ENCODE measurements around the gene FNIP1.
"Not testable (repeated sequence)": the region's sequence is repeated elsewhere in the genome, so short reads cannot be mapped to it uniquely, and the experiment has no call there.

Gene FNIP1

GRCh38 chr5:131682826-131683225 is 114.0 kb downstream of the FNIP1 start:
- no peak for DNase-seq

- DNase-seq, result no peak
These were observed 114.6 kb downstream of the FNIP1 start for GRCh38 chr5:131682175-131682574.

GRCh38 chr5:131679911-131680310 is 116.9 kb downstream of the FNIP1 start:
- DNase-seq, result no peak

- not testable (repeated sequence) for DNase-seq
These were observed 118.5 kb downstream of the FNIP1 start for GRCh38 chr5:131678273-131678672.

DNA sequence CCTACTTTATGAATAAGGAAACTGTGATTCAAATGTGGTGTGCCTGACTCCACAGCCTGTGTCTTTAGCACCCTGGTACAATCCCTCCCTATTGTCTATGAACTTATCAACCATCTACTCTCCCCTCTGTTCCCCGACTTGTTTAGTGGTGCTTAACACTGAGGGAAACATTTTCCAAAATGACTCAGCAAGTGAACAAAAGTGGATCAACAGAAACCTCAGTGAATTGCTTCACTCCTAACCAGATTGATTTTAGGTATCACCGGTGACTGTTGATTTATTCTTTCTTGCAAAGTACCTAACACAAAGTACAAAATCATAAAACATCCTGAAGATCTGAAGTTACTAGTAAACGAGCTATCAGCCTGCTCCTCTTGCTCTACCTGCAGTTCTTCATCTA is 119.7 kb downstream of the FNIP1 start:
- no peak for DNase-seq

DNA sequence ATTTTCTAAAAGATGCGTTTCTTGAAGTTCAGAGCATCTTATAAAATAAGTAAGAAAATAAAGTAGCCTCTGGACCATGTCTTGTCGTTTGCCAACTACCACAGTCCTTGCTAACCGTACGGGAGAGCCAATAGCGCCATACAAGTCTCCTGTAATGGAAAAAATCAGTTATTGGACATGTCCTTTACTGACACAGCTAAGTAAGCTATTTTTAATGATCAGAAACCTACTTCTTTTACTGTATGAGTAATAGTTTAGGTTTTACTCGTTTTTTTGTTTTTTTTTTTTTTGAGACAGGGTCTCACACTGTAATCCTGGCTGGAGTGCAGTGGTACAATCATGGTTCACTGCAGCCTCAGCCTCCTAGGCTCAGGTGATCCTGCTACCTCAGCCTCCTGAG is 124.0 kb downstream of the FNIP1 start:
- DNase-seq, result no peak

- no peak for DNase-seq
These were observed 124.7 kb downstream of the FNIP1 start for GRCh38 chr5:131671994-131672655.

DNA sequence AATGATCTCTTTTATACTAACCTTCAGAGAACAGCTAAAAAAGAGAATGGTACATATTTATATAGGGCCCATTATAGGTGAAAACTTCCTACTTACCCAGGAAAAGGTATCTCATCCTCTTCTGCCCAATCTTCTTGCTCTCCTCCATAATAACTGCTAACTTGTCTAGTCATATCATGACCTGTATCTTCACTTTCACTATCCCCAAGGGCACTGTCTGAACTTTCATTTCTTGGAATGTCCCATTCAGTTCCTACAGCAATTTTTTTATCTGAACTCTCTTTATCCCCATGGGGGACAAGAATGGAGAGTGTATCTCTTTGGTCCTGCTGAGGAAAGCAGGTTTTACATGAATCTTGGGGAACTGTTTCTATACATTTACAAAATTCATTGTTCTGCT is 125.4 kb downstream of the FNIP1 start:
- DNase-seq, result no peak

GRCh38 chr5:131664929-131665328 is 131.9 kb downstream of the FNIP1 start:
- no peak for DNase-seq

- DNase-seq, result no peak
These were observed 134.9 kb downstream of the FNIP1 start for GRCh38 chr5:131661933-131662332.

DNA sequence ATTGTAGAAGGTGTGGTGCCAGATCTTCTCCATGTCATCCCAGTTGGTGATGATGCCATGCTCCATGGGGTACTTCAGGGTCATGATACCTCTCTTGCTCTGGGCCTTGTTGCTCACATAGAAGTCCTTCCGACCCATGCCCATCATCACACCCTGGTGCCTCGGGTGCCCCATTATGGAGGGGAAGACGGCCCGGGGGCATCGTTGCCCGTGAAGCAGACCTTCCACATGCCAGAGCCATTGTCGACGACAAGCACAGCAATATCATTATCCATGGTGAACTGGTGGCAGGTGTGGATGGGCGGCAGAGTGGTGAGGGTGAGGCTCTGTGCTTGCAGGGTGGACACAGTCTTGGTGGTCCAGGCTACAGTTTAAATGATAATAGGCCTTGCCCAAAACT is 137.0 kb downstream of the FNIP1 start:
- no peak for DNase-seq

DNA sequence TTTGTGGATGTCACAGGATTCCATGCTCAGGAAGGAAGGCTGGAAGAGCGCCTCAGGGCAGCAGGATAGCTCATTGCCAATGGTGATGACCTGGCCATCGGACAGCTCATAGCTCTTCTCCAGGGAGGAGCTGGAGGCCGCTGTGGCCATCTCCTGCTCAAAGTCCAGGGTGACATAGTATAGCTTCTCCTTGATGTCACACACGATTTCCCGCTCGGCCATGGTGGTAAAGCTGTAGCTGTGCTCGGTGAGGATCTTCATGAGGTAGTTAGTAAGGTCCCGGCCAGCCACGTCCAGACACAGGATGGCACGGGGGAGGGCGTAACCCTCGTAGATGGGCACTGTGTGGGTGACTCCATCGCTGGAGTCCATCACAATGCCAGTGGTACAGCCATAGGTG is 137.5 kb downstream of the FNIP1 start:
- DNase-seq, result no peak

- DNase-seq, result no peak
These were observed 142.0 kb downstream of the FNIP1 start for GRCh38 chr5:131654776-131655175.

- no peak for DNase-seq
These were observed 142.5 kb downstream of the FNIP1 start for GRCh38 chr5:131654309-131654708.

GRCh38 chr5:131649161-131649560 is 147.7 kb downstream of the FNIP1 start:
- DNase-seq, result no peak

GRCh38 chr5:131647048-131647769 is 149.6 kb downstream of the FNIP1 start:
- no peak for DNase-seq

GRCh38 chr5:131644822-131645221 is 152.0 kb downstream of the FNIP1 start:
- DNase-seq, result no peak

DNA sequence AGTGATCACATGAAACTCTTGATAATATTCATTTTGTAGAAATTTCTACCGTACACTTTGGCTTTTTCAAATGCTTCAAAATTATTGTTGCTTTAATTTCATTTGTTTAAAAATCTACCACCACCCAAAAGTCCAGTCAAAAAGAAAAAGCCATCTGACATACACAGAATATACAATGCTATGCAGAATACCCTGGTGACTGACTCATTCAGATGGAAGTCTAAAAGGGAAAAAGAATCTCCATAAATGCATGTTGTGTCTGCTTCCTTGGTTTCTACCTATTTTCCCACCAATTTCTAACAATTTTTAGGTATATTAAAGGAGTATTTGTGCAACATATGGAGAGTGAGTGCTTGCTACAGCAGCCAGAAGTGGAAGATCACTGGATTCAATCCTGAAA is 152.4 kb downstream of the FNIP1 start:
- DNase-seq, result no peak

DNA sequence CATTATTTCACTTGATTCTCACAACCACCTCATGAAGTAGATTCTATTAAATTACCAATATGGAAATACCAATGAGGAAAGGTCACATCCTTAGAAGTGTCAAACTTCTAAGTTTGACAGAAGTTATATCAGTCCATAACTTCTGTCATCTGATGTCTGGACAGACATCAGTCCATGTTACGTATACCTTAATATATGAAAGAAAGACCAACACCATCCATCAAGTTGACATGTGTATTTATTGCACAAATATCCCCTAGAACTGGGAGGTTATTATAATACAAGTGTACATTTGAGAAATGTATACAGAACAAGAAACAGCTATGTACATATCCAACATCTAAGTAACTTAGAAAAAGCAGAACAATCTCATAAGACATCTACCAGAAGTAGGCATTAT is 155.3 kb downstream of the FNIP1 start:
- DNase-seq, result no peak

DNA sequence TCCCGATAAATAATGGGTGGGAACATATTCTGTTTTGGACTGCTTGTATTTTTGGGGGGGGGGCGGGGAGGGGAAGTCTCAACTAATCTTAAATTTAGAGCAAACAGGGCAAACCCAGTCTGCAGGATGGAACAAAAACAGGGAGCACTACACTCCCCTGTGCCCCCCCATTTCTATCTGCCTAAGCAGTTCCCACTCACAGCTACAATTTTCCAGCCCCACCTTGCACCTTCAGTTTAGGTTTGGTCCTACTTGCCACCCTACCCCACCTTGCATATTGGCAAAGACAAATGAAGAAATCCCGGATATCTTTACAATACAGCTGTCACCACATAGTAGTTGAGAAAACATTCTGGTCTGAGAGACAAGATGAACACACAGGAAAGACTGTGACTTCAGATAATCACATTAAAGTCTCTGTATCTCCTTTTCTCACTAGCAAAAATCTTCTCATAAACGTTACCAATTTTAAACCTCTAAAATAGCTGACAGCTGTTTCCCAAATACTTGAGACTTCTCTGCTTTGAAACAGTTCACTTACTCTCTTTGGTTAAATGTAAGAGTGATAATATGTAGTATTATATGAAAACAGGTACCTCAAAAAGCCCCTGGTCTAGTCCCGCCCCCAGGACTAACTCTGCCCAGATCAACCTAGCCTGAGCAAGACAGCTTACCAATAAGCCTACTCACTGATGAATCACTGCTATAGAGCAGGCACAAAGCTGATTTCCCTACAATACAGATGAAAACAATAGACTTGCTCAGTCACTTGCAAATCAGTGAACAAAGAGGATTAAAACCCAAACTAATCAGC is 156.6 kb downstream of the FNIP1 start:
- no peak for DNase-seq

DNA sequence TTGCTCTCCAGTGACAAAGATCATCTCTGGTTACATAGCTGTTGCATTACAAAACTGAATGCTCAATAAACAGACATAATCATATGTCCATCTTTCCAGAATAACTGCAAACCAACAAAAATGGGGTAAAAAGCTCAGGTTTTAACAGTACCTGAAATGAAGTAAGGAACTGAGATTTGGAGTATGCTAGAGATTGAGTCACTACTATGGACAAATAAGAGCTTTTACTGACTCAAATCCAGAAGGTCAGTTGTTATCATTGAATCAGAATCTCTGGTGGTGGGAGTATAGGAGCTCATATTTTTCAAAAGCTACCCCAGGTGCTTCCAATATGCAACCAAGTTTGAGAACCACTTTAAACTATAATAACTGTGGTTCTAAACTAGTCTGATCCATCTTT is 157.7 kb downstream of the FNIP1 start:
- no peak for DNase-seq

- DNase-seq, result no peak
These were observed 159.1 kb downstream of the FNIP1 start for GRCh38 chr5:131637694-131638093.

- DNase-seq, result peak in 1 of 2 experiments; percentile 40
These were observed 160.9 kb downstream of the FNIP1 start for GRCh38 chr5:131635684-131636572.

Measured in NCI-H187 (cell line).